ENCODE data around the gene CHST15.

The CHST15 gene

GRCh38 chr10:123966896-123967231 is 126.5 kb downstream of the CHST15 start:
- TF ChIP-seq CTCF (IDR thresholded peaks at IDR 0.05) = no peak

- TF ChIP-seq CTCF (IDR thresholded peaks at IDR 0.05) = no peak
These were observed 127.2 kb downstream of the CHST15 start for GRCh38 chr10:123965973-123966895.

GRCh38 chr10:123964953-123965352 is 128.4 kb downstream of the CHST15 start:
- TF ChIP-seq CTCF (IDR thresholded peaks at IDR 0.05) = no peak

- no peak for TF ChIP-seq CTCF (IDR thresholded peaks at IDR 0.05)
These were observed 130.5 kb downstream of the CHST15 start for GRCh38 chr10:123962756-123963530.

- no peak for TF ChIP-seq CTCF (IDR thresholded peaks at IDR 0.05)
These were observed 135.2 kb downstream of the CHST15 start for GRCh38 chr10:123958241-123958640.
